VCaP (cell line): ENCODE results near the gene NTN1.

Source experiments
- H3K27ac ChIP-seq: fragments of 450-650 bp; 2 replicates; pipeline ENCODE4 v1.5.1; 2017
- TF ChIP-seq, protein P1 (sequence below): fragments of 450-650 bp; conservative IDR thresholded peaks from 2 replicates; pipeline ENCODE4 v1.5.1; 2017; ENCODE audit warnings: mild to moderate bottlenecking, moderate library complexity

The NTN1 gene

GRCh38 chr17:9274973-9275372 is 253.7 kb downstream of the NTN1 start:
- TF ChIP-seq, protein P1, sequence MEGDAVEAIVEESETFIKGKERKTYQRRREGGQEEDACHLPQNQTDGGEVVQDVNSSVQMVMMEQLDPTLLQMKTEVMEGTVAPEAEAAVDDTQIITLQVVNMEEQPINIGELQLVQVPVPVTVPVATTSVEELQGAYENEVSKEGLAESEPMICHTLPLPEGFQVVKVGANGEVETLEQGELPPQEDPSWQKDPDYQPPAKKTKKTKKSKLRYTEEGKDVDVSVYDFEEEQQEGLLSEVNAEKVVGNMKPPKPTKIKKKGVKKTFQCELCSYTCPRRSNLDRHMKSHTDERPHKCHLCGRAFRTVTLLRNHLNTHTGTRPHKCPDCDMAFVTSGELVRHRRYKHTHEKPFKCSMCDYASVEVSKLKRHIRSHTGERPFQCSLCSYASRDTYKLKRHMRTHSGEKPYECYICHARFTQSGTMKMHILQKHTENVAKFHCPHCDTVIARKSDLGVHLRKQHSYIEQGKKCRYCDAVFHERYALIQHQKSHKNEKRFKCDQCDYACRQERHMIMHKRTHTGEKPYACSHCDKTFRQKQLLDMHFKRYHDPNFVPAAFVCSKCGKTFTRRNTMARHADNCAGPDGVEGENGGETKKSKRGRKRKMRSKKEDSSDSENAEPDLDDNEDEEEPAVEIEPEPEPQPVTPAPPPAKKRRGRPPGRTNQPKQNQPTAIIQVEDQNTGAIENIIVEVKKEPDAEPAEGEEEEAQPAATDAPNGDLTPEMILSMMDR: no peak
- H3K27ac ChIP-seq: no peak overlapping the region

- TF ChIP-seq, protein P1: no peak
- no peak overlapping the region for H3K27ac ChIP-seq
Observed at GRCh38 chr17:9279893-9280292, 258.6 kb downstream of the NTN1 start.

- no peak overlapping the region for H3K27ac ChIP-seq
- TF ChIP-seq, protein P1: no peak
Observed at GRCh38 chr17:9283909-9284308, 262.6 kb downstream of the NTN1 start.

GRCh38 chr17:9284884-9285283 is 263.6 kb downstream of the NTN1 start:
- TF ChIP-seq, protein P1: no peak

GRCh38 chr17:9285602-9286427 is 264.5 kb downstream of the NTN1 start:
- no peak overlapping the region for H3K27ac ChIP-seq
- TF ChIP-seq, protein P1: no peak

More at GRCh38 chr17:9284884-9285283, 263.6 kb downstream of the NTN1 start:
- H3K27ac ChIP-seq: no peak overlapping the region

GRCh38 chr17:9286434-9286833 is 265.1 kb downstream of the NTN1 start:
- TF ChIP-seq, protein P1: no peak
- no peak overlapping the region for H3K27ac ChIP-seq

GRCh38 chr17:9287306-9287705 is 266.0 kb downstream of the NTN1 start:
- no peak overlapping the region for H3K27ac ChIP-seq
- TF ChIP-seq, protein P1: no peak
